ENCODE measurements around the gene TRAK1.

DNA sequence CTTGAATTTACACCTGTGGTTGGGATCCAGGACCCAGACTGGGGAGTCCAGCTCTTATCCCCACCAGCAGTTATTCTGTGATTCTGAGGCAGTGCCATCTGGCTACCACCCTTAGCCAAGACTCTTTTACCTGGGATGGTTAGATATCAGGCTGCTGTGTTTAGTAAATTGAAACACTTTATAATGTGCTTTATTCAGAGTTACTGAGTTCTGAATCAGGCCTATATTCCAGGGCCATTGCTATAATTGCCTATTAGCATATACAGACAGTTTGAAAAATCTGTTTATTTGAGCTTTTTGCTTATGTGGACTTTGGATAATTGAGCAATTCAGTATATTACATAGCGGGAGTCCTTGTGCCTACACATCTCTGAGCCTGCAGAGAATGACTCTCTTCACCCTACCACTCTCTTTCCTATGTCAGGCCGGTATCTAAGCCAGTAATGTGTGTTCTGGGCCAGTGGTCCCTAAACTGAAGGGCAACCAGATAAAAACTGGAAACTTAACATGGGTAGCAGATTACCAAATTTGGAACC lies 45.4 kb upstream of the TRAK1 start:
- TF ChIP-seq, protein P1, sequence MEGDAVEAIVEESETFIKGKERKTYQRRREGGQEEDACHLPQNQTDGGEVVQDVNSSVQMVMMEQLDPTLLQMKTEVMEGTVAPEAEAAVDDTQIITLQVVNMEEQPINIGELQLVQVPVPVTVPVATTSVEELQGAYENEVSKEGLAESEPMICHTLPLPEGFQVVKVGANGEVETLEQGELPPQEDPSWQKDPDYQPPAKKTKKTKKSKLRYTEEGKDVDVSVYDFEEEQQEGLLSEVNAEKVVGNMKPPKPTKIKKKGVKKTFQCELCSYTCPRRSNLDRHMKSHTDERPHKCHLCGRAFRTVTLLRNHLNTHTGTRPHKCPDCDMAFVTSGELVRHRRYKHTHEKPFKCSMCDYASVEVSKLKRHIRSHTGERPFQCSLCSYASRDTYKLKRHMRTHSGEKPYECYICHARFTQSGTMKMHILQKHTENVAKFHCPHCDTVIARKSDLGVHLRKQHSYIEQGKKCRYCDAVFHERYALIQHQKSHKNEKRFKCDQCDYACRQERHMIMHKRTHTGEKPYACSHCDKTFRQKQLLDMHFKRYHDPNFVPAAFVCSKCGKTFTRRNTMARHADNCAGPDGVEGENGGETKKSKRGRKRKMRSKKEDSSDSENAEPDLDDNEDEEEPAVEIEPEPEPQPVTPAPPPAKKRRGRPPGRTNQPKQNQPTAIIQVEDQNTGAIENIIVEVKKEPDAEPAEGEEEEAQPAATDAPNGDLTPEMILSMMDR (conservative IDR thresholded peaks at IDR 0.05; ENCODE audit: low read length) = no peak
- no peak for TF ChIP-seq EZH2phosphoT487 (IDR thresholded peaks at IDR 0.05; ENCODE audit: borderline replicate concordance, low read depth, low read length)

All from OCI-LY7 (cell line).